Left ventricle myocardium inferior (tissue), 1 donor: ENCODE results near the gene NR0B2. TPM values are rescaled to one million over a fixed set of nuclear protein-coding genes. Genes with fewer than 3 reads are reported as not detected.

Source experiments
- DNase-seq: peaks from one replicate; pipeline ENCODE4 v3.0.0-alpha.2; 2020
- H3K27ac ChIP-seq: fragments of 200-600 bp; replicated peaks from 2 replicates; pipeline ENCODE4 v1.8.0; 2021
- H3K27me3 ChIP-seq: fragments of 200-600 bp; 2 replicates; pipeline ENCODE4 v1.8.0; 2021; ENCODE audit warnings: low read depth
- H3K36me3 ChIP-seq: fragments of 200-600 bp; 2 replicates; pipeline ENCODE4 v1.8.0; 2021
- H3K4me1 ChIP-seq: fragments of 200-600 bp; 2 replicates; pipeline ENCODE4 v1.8.0; 2021
- H3K4me3 ChIP-seq: fragments of 200-600 bp; 2 replicates; pipeline ENCODE4 v1.8.0; 2021; ENCODE audit warnings: mild to moderate bottlenecking, moderate library complexity
- H3K9me3 ChIP-seq: fragments of 200-600 bp; replicated peaks from 2 replicates; pipeline ENCODE4 v1.8.0; 2021
- CTCF ChIP-seq: fragments of 200-600 bp; IDR thresholded peaks from 2 replicates; pipeline ENCODE4 v1.8.0; 2021; ENCODE audit warnings: antibody characterized with exemption, mild to moderate bottlenecking, borderline replicate concordance
- intact Hi-C: fragments of 100-400 bp; cut with micrococcal nuclease; formaldehyde crosslinking; loops from one replicate; pipeline ENCODE4 v1.11.0; 2022
- total RNA-seq: library from RNA; stranded (reverse); fragmentation: NEBNext Ultra II Directional; extraction: Animal tissue kit (Norgen Biotek cat#: 25700); gene quantifications from one replicate; pipeline ENCODE4 v1.2.1, GENCODE V29; 2021
- donor health status: DM: no; HTN: yes; CAD: no; lungs with severe emphysema.

Gene NR0B2
- total RNA-seq, 1 donor from 2014 or later = 7.2 TPM

- H3K27ac ChIP-seq = no peak overlapping the region
- no peaks in the 10 kb centered on the region for H3K9me3 ChIP-seq
- no peaks in the 10 kb centered on the region for H3K36me3 ChIP-seq
- no peak for TF ChIP-seq CTCF
- intact Hi-C loops = no loop called here
- H3K4me3 ChIP-seq = peak overlapping the region; percentile 75
- DNase-seq = no peak
- H3K4me1 ChIP-seq = peaks cover 21% of the 10 kb centered on the region
- no peaks in the 10 kb centered on the region for H3K27me3 ChIP-seq
Measured at GRCh38 chr1:26863685-26864077, 50.1 kb downstream of the NR0B2 start.

- no peak for DNase-seq
- peaks cover 21% of the 10 kb centered on the region for H3K4me1 ChIP-seq
- no peak within 1 kb of the TSS for H3K27ac ChIP-seq
- H3K36me3 ChIP-seq = no peaks in the 10 kb centered on the region
- peak within 1 kb of the TSS; percentile 75 for H3K4me3 ChIP-seq
- intact Hi-C loops = no loop called here
- no peaks in the 10 kb centered on the region for H3K9me3 ChIP-seq
- no peaks in the 10 kb centered on the region for H3K27me3 ChIP-seq
- TF ChIP-seq CTCF = no peak
Measured at GRCh38 chr1:26862781-26863684, 50.7 kb downstream of the NR0B2 start, which contains the start of gene SFN. SFN (plus strand) TSS chr1:26863149; CDS start chr1:26863213, 64 bp downstream.

- intact Hi-C loops = no loop called here
- H3K27ac ChIP-seq = no peak overlapping the region
- no peaks in the 10 kb centered on the region for H3K27me3 ChIP-seq
- H3K9me3 ChIP-seq = no peaks in the 10 kb centered on the region
- H3K36me3 ChIP-seq = peaks cover 4% of the 10 kb centered on the region
- DNase-seq = no peak
- H3K4me1 ChIP-seq = peaks cover 21% of the 10 kb centered on the region
- H3K4me3 ChIP-seq = no peak overlapping the region
- no peak for TF ChIP-seq CTCF
Measured at GRCh38 chr1:26861889-26862378, 51.8 kb downstream of the NR0B2 start.

Other genes starting within 250 kb of the NR0B2 start
- gene ARID1A, start 218.0 kb downstream of the NR0B2 start, total RNA-seq = 31.7 TPM
- 5.6 TPM for gene PIGV, start 126.0 kb downstream of the NR0B2 start, total RNA-seq
- 11.8 TPM for gene ZDHHC18, start 87.3 kb downstream of the NR0B2 start, total RNA-seq
- 0.16 TPM for gene SFN, start 50.8 kb downstream of the NR0B2 start, total RNA-seq
- gene GPN2, start 23.7 kb downstream of the NR0B2 start, total RNA-seq = 14.9 TPM
- 7.9 TPM for gene GPATCH3, start 13.5 kb downstream of the NR0B2 start, total RNA-seq
- 68.9 TPM for gene NUDC, start 7.8 kb upstream of the NR0B2 start, total RNA-seq
- gene KDF1, start 46.5 kb upstream of the NR0B2 start, total RNA-seq = 0.27 TPM
- 35.7 TPM for gene TRNP1, start 79.7 kb upstream of the NR0B2 start, total RNA-seq
- gene TENT5B, start 98.9 kb upstream of the NR0B2 start, total RNA-seq = 30.2 TPM
- 19.5 TPM for gene SLC9A1, start 241.2 kb upstream of the NR0B2 start, total RNA-seq